HepG2 (cell line): ENCODE results near the gene PDIK1L. TPM values are rescaled to one million over a fixed set of nuclear protein-coding genes. Genes with fewer than 3 reads are reported as not detected.

Source experiments
- CC2D1A ChIP-seq: sonication (generic); formaldehyde crosslinking; IDR thresholded peaks from 2 replicates; pipeline ENCODE4 v1.8.1; 2023; ENCODE audit warnings: mild to moderate bottlenecking, missing genetic modification reagents
- CTCF ChIP-seq: sonication (generic); formaldehyde crosslinking; IDR thresholded peaks from 2 replicates; pipeline ENCODE4 v1.5.0; 2020; ENCODE audit warnings: mild to moderate bottlenecking, missing genetic modification reagents, moderate library complexity
- DDIT3 ChIP-seq: sonication (generic); formaldehyde crosslinking; IDR thresholded peaks from 2 replicates; pipeline ENCODE4 v1.4.0; 2020; ENCODE audit warnings: mild to moderate bottlenecking, missing genetic modification reagents
- GZF1 ChIP-seq: sonication (generic); formaldehyde crosslinking; IDR thresholded peaks from 2 replicates; pipeline ENCODE4 v1.5.1; 2020; ENCODE audit warnings: mild to moderate bottlenecking, missing genetic modification reagents
- HHEX ChIP-seq: IDR thresholded peaks from 2 replicates; pipeline ENCODE4 v1.6.1; 2016; ENCODE audit warnings: control low read depth
- HIVEP1 ChIP-seq: sonication (generic); formaldehyde crosslinking; IDR thresholded peaks from 2 replicates; pipeline ENCODE4 v1.4.0; 2020; ENCODE audit warnings: mild to moderate bottlenecking, missing genetic modification reagents
- HMG20A ChIP-seq: IDR thresholded peaks from 2 replicates; pipeline ENCODE4 v1.6.1; 2016; ENCODE audit warnings: borderline replicate concordance
- KMT2B ChIP-seq: IDR thresholded peaks from 2 replicates; pipeline ENCODE4 v1.6.1; 2016; ENCODE audit warnings: missing genetic modification reagents, missing compliant biosample characterization
- MBD4 ChIP-seq: IDR thresholded peaks from 2 replicates; pipeline ENCODE4 v1.6.1; 2012; ENCODE audit warnings: low read length, inconsistent platforms, borderline replicate concordance
- MXD1 ChIP-seq: sonication (generic); formaldehyde crosslinking; IDR thresholded peaks from 2 replicates; pipeline ENCODE4 v1.4.0; 2020; ENCODE audit warnings: mild to moderate bottlenecking, missing genetic modification reagents
- PCBP2 ChIP-seq: fragments of 200-400 bp; formaldehyde crosslinking; optimal IDR thresholded peaks from 2 replicates; pipeline ENCODE3; 2018; ENCODE audit warnings: low read length, low read depth; ENCODE audit not compliant: poor library complexity, severe bottlenecking
- SMYD3 ChIP-seq: sonication (generic); formaldehyde crosslinking; IDR thresholded peaks from 2 replicates; pipeline ENCODE4 v1.8.1; 2023; ENCODE audit warnings: mild to moderate bottlenecking, missing genetic modification reagents
- YEATS4 ChIP-seq: sonication (generic); formaldehyde crosslinking; IDR thresholded peaks from 2 replicates; pipeline ENCODE4 v1.4.0; 2020; ENCODE audit warnings: missing genetic modification reagents, borderline replicate concordance
- ZBTB10 ChIP-seq: sonication (generic); formaldehyde crosslinking; IDR thresholded peaks from 2 replicates; pipeline ENCODE4 v1.4.0; 2020; ENCODE audit warnings: missing genetic modification reagents, borderline replicate concordance
- ZNF501 ChIP-seq: sonication (generic); formaldehyde crosslinking; IDR thresholded peaks from 2 replicates; pipeline ENCODE4 v1.5.1; 2020; ENCODE audit warnings: mild to moderate bottlenecking, moderate library complexity, missing genetic modification reagents
- ZNF550 ChIP-seq: sonication (generic); formaldehyde crosslinking; IDR thresholded peaks from 2 replicates; pipeline ENCODE4 v1.4.0; 2020; ENCODE audit warnings: mild to moderate bottlenecking, missing genetic modification reagents, borderline replicate concordance
- polyA plus RNA-seq, 8 experiments: library from polyadenylated mRNA; depleted of rRNA in 3 of 8; stranded (reverse) in 7 of 8; unstranded in 1 of 8; fragments of >200 nt; fragmentation: Illumina TruSeq in 4 of 8; extraction: Trizol in 4 of 8; gene quantifications; 2 replicates each; pipeline versions ENCODE4 v1.2.1 to v1.2.3, GENCODE V29; 2011 to 2016; ENCODE audit warnings: low read depth in 4 of 8, missing spikeins in 1 of 8, mixed read lengths in 1 of 8; ENCODE audit not compliant: insufficient read depth in 1 of 8
- total RNA-seq, 5 experiments: library from RNA; depleted of rRNA; stranded (reverse); fragments of >200 nt; fragmentation: Illumina TruSeq; extraction: Trizol; gene quantifications; 2 replicates each; pipeline ENCODE4 v1.2.3, GENCODE V29; 2016; ENCODE audit warnings: low read depth in 1 of 5

Gene PDIK1L
- total and polyA plus RNA-seq, 2 of the 13 experiments (the other 11 are each of a cell fraction or from before 2014, with no cell fraction given) = 1.9 to 4.6 TPM

GRCh38 chr1:26164036-26164860, 52.6 kb downstream of the PDIK1L start (continued):
- no peak for TF ChIP-seq ZBTB10 (CRISPR knock-in tag)
- TF ChIP-seq ZNF501 (CRISPR knock-in tag) = peak; percentile 16; the same call in 1 of the 2 replicates
- no peak for TF ChIP-seq GZF1
- TF ChIP-seq KMT2B (CRISPR knock-in tag) = no peak
- no peak for TF ChIP-seq HMG20A
- TF ChIP-seq DDIT3 (CRISPR knock-in tag) = no peak
- TF ChIP-seq MBD4 = no peak
- TF ChIP-seq CTCF (CRISPR knock-in tag) = peak; percentile 68
- no peak for TF ChIP-seq PCBP2
- TF ChIP-seq HIVEP1 (CRISPR knock-in tag) = no peak
- TF ChIP-seq CC2D1A (CRISPR knock-in tag) = no peak
- TF ChIP-seq SMYD3 (CRISPR knock-in tag) = no peak
- TF ChIP-seq YEATS4 (CRISPR knock-in tag) = no peak
- TF ChIP-seq ZNF550 (CRISPR knock-in tag) = no peak
- no peak for TF ChIP-seq HHEX
- TF ChIP-seq MXD1 (CRISPR knock-in tag) = 0 out of 2 replicates have a peak, but pooled peaks have one; percentile 41
